Peyer's patch (tissue), 4 donors: ENCODE data around the gene DCC. TPM values are rescaled to one million over a fixed set of nuclear protein-coding genes. Genes with fewer than 3 reads are reported as not detected.

ENCODE experiments used
- DNase-seq, 3 donors: peaks; one replicate each; pipeline ENCODE4 v3.0.0-alpha.2; 2017 to 2019
- H3K27ac ChIP-seq, 4 donors: fragments of 200-600 bp; sonication (generic); one replicate each; pipeline ENCODE4 v1.5.1; 2016 to 2019
- H3K27me3 ChIP-seq, 2 donors: fragments of 200-600 bp; sonication (generic); one replicate each; pipeline ENCODE4 v1.5.1; 2019
- H3K36me3 ChIP-seq, 3 donors: fragments of 200-600 bp; sonication (generic); one replicate each; pipeline ENCODE4 v1.5.1; 2016 to 2019
- H3K4me1 ChIP-seq, 4 donors: fragments of 200-600 bp; sonication (generic); one replicate each; pipeline ENCODE4 v1.5.1; 2016 to 2019
- H3K4me3 ChIP-seq, 4 donors: fragments of 200-600 bp; sonication (generic); 1 replicate in 3 of 4; 2 replicates in 1 of 4; pipeline ENCODE4 v1.5.1; 2016 to 2019; ENCODE audit warnings: mild to moderate bottlenecking in 1 of 4
- H3K9me3 ChIP-seq, 4 donors: fragments of 200-600 bp; sonication (generic); one replicate each; pipeline ENCODE4 v1.5.1; 2016 to 2019; ENCODE audit warnings: mild to moderate bottlenecking in 1 of 4
- CTCF ChIP-seq, 6 experiments: fragments of 450-650 bp in 4 of 6; fragments of 200-600 bp in 2 of 6; sonication (generic) in 1 of 6; IDR thresholded peaks; one replicate each; pipeline ENCODE4 v1.5.1; 2017 to 2019; ENCODE audit warnings: antibody characterized with exemption in 6 of 6, mild to moderate bottlenecking in 3 of 6, moderate library complexity in 1 of 6
- POLR2A ChIP-seq, 2 donors: fragments of 450-650 bp; IDR thresholded peaks; one replicate each; pipeline ENCODE4 v1.5.1; 2017; ENCODE audit warnings: antibody characterized with exemption in 2 of 2, mild to moderate bottlenecking in 2 of 2, moderate library complexity in 2 of 2
- total RNA-seq, 4 donors: library from RNA; depleted of rRNA; stranded (reverse); fragments of >200 nt; gene quantifications; one replicate each; pipeline ENCODE4 v1.1.0, GENCODE V29; 2016

The DCC gene
- total RNA-seq, 4 donors from 2014 or later = 0.13 TPM; not detected in 3

- no peak overlapping the region for H3K4me3 ChIP-seq
- H3K9me3 ChIP-seq = peaks cover 0 to 9% (median 0%) of the 10 kb centered on the region in 4 donors
- H3K36me3 ChIP-seq = no peaks in the 10 kb centered on the region
- no peak for DNase-seq
- H3K4me1 ChIP-seq = no peaks in the 10 kb centered on the region
- no peak overlapping the region for H3K27ac ChIP-seq
- no peak for TF ChIP-seq POLR2A (IDR thresholded peaks at IDR 0.05)
- TF ChIP-seq CTCF (IDR thresholded peaks at IDR 0.05) = no peak
- no peaks in the 10 kb centered on the region for H3K27me3 ChIP-seq
Measured at GRCh38 chr18:52791321-52791720, 451.3 kb downstream of the DCC start.

GRCh38 chr18:52812834-52813233 is 472.8 kb downstream of the DCC start:
- H3K27ac ChIP-seq = no peak overlapping the region
- TF ChIP-seq POLR2A (IDR thresholded peaks at IDR 0.05) (no peak), CTCF (IDR thresholded peaks at IDR 0.05) (no peak)

GRCh38 chr18:52813635-52814416 is 473.8 kb downstream of the DCC start:
- no peak for TF ChIP-seq CTCF (IDR thresholded peaks at IDR 0.05)
- TF ChIP-seq POLR2A (IDR thresholded peaks at IDR 0.05) = no peak
- DNase-seq = no peak
- Histone ChIP-seq H3K36me3 (no peaks in the 10 kb centered on the region), H3K9me3 (no peaks in the 10 kb centered on the region), H3K4me3 (no peak overlapping the region), H3K4me1 (no peaks in the 10 kb centered on the region), H3K27me3 (no peaks in the 10 kb centered on the region), H3K27ac (no peak overlapping the region)

More at GRCh38 chr18:52812834-52813233, 472.8 kb downstream of the DCC start:
- Histone ChIP-seq H3K4me1 (no peaks in the 10 kb centered on the region), H3K27me3 (no peaks in the 10 kb centered on the region), H3K36me3 (no peaks in the 10 kb centered on the region), H3K4me3 (no peak overlapping the region), H3K9me3 (no peaks in the 10 kb centered on the region)
- DNase-seq = no peak

GRCh38 chr18:52815651-52816050 is 475.7 kb downstream of the DCC start:
- TF ChIP-seq POLR2A (IDR thresholded peaks at IDR 0.05) (no peak), CTCF (IDR thresholded peaks at IDR 0.05) (no peak)
- H3K36me3 ChIP-seq = no peaks in the 10 kb centered on the region
- H3K4me3 ChIP-seq = no peak overlapping the region
- H3K27me3 ChIP-seq = no peaks in the 10 kb centered on the region
- DNase-seq = no peak
- H3K4me1 ChIP-seq = no peaks in the 10 kb centered on the region
- no peaks in the 10 kb centered on the region for H3K9me3 ChIP-seq
- no peak overlapping the region for H3K27ac ChIP-seq

- Histone ChIP-seq H3K36me3 (no peaks in the 10 kb centered on the region), H3K9me3 (no peaks in the 10 kb centered on the region), H3K27me3 (no peaks in the 10 kb centered on the region), H3K27ac (no peak overlapping the region), H3K4me1 (no peaks in the 10 kb centered on the region), H3K4me3 (no peak overlapping the region)
- TF ChIP-seq POLR2A (IDR thresholded peaks at IDR 0.05) (no peak), CTCF (IDR thresholded peaks at IDR 0.05) (no peak)
- no peak for DNase-seq
Measured at GRCh38 chr18:52816121-52816520, 476.1 kb downstream of the DCC start.
